NOMO-1 (cell line): ENCODE data around the gene ENG.
"Not testable (repeated sequence)": the region's sequence is repeated elsewhere in the genome, so short reads cannot be mapped to it uniquely, and the experiment has no call there.

Experiments
- DNase-seq, 2 experiments: peaks; one replicate each; lab custom pipeline; 2025; ENCODE audit not compliant: unreplicated experiment in 2 of 2; lab: John Stamatoyannopoulos, UW

ENG gene

DNA sequence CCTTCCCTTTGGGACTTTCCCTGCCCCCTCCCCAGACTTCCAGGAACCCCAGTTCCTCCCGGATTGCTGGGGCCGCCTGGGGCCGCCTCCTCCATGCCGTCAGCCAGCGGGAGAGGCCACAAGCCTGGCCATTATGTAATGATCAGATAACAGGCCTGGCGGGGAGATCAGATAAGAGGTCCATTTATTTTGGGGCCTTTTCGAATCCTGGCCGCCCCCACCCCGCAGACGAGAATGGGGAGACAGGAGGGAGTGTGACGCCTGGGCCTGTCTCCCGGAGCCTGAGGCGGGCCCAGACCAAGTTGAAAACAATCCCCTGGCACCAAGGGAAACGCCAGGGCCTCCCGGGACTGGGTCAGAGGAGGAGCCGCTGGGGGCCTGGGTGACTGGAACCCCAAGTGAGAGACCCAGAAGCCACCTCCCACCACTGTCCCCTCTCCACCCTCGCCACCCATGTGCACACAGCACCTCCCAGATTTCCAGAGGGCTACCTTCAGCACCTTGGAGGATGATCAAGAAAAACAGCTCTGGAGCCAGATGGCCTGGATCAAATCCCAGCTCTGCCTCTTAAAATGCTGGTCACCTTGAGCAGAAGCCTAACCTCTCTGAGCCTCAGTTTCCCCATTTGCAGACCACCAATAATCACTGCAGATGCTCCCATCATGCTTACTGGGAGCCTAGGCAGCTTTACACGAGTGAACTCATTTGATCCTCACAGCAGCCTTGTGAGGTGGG is 7.8 kb downstream of the ENG start:
- no peak for DNase-seq

GRCh38 chr9:127845619-127846018 is 8.8 kb downstream of the ENG start:
- DNase-seq: not testable (repeated sequence)

DNA sequence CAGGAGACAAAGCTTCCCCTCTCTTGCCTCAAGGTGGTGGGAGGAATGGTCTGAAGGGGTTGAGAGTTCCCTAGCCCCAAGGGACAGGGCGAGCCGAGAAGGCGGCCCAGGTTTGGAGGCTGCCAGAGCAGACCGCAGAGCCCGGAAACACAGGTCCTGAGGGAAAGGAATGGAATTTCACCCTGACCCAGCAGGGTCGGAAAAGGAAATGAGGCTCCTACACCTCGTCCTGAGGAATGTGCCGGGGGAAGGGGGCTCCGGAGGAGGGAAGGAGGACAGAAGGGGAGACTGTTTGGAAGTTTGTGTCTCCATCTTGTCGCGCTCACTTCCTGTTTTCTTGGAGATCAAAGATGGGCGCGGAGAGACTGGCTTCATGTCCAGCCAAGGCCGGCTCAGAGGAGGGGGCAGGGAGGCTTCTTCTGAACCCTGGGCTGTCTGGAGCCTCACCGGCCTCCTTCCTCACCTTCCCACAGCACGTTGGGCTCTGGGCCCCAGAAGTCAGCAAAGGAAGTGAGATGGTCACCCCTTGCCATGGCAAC is 9.6 kb downstream of the ENG start:
- DNase-seq: no peak

- no peak for DNase-seq
These were observed 13.2 kb downstream of the ENG start for GRCh38 chr9:127841087-127841835.

DNA sequence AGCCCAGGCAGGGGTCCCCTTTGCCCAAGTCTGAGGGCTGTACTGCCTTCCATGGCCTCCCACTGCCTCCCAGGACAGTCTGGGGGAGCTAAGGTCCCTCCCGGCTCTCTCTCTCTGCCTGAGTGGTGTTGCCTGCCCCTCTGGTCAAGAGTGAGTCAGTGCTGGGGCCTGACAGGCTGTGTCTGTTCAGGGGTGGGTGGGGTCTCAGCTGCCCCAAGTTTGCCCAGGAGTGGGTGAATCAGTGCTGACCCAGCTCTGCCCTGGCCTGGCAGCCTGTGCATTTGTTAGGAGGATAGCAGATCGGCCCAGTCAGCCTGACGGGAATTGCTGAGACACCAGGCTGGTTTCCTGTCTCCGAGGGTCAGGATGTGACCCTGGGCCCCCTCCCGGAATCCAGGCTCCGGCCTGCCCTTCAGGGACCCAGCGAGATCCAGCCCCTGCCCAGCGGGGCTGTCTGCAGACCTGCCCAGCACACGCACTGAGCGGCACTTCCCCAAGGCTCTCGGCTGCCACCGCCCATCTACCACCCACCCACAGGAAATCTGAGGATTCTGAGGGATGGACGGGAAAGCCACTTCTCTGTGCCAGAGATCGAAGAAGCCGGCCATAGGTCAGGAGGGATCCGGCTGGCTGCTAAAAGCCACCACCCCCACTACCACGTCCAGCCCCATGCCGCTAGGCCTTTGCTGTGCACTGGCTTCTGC is 15.9 kb downstream of the ENG start:
- DNase-seq: no peak

GRCh38 chr9:127837346-127837745 is 17.1 kb downstream of the ENG start:
- no peak for DNase-seq

DNA sequence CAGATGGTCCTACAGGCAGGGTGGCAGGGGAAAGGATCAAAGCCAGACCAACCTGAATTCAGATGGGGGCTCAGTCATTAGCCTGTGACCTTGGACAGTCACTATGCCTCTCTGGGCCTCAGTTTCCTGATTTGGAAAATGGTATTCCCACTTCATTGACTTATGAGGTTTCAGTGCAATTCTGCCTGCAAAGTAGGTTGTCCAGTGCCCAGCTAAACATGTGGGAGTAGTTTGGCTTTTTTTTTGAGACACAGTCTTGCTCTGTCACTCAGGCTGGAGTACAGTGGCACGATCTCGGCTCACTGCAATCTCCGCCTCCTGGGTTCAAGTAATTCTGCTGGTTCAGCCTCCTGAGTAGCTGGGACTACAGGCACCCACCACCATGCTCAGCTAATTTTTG is 17.9 kb downstream of the ENG start:
- not testable (repeated sequence) for DNase-seq

DNA sequence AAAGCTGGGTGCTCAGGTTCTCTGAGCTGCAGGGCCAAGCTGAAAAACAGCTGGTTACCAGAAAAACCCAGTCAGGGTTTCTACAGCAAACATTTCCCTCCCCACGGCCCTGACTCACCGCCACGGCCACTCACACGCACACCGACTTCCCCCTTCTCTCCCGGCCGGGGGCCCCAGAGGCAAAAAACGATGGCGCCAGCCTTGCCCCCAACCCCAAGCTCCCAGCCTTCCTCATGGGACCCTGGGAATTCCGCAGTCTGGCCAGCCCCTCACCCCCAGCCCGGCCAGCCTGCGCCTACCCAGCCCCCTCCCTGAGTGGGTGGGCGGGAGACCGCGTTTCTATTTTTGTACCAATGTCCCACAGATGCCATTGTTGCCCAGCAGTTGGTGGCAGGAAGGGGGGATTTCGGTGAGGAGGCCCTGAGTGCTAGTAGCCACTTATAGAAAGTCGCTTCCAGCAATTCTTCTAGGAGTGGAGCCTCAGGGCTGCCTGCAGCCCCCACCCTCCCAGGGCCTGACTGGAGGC is 18.4 kb downstream of the ENG start:
- DNase-seq: peak; percentile 69 to 77

- DNase-seq: peak; percentile 64 to 90
These were observed 20.9 kb downstream of the ENG start for GRCh38 chr9:127833555-127833954.

DNA sequence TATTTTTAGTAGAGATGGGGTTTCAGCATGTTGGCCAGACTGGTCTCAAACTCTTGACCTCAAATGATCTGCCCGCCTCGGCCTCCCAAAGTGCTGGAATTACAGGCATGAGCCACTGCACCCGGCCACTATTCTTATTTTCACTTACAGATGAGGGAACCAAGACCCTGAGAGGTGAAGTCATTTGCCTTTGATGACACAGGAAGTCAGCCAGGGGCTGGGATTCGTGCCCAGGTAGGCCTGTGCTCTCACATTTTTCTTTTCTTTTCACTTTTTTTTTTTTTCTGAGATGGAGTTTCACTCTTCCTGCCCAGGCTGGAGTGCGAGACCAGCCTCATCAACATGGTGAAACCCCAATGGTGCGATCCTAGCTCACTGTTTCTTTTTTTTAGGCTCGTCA is 22.2 kb downstream of the ENG start:
- DNase-seq: no peak

DNA sequence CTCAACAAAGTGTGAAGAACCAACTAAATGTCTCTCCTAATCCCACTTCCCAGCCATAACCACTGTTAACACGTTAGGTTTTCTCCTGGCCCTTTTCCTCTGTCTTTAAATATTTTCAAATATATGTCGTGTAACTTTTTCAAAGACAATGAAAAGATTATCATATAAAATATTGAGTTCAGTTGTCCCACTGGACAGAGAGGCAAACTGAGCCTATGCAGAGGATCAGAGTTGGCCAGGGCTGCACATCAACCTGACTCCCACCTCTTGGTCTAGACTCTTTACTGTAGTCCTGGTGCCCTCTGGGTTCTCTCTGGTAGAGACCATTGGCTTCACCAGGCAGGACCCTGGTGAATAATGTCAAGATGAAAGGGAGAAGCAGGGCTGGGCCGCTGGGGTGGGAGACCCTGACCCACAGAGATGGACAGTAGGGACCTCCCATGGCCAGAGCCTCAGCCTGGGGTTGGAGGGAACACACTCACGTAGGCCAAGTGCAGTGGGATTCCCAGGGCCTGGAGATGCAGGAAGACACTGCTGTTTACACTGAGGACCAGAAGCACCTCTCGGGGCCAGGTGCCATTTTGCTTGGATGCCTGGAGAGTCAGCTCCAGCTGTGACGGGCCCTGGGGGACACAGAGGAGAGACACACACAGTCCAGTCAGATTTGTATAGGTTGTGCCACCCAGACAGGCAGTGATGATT is 25.1 kb downstream of the ENG start:
- no peak for DNase-seq

DNA sequence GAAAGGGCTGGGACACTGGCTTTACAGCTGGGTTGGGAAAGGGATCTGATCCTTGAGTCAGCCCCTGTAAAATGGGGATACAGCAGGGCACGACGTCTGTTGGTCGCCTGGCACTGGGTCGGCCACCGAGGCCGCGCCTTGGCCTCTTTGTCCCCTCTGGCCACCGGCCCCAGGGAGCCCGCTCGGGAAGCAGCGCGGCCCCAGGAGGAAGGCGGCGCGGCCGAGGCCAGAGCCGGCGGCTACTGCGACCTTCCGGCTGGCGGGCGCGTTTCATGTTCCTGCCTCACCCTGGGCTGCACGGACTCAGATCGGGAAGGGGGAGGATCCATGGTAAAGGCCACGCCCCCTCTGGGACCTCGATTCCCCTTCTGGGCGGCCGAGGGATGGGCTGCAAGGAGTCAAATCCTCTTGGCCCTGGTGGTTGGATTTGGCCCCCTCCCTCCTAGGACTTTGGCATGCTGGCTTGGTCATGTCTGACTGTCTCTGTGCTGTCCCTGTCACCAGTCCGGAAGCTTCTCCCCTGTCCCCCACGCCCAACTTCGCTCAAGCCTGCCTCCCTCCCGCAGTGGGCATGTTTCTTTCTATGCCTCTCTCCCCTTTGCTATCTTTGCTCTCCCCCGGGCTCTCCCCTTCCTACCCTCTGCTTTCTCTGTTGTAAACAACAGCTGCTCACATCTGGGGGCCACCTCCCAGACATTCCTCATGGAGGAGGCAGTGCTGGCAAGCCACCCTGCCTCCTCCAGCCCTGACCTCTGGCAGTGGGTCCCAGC is 26.0 kb downstream of the ENG start:
- DNase-seq: no peak

DNA sequence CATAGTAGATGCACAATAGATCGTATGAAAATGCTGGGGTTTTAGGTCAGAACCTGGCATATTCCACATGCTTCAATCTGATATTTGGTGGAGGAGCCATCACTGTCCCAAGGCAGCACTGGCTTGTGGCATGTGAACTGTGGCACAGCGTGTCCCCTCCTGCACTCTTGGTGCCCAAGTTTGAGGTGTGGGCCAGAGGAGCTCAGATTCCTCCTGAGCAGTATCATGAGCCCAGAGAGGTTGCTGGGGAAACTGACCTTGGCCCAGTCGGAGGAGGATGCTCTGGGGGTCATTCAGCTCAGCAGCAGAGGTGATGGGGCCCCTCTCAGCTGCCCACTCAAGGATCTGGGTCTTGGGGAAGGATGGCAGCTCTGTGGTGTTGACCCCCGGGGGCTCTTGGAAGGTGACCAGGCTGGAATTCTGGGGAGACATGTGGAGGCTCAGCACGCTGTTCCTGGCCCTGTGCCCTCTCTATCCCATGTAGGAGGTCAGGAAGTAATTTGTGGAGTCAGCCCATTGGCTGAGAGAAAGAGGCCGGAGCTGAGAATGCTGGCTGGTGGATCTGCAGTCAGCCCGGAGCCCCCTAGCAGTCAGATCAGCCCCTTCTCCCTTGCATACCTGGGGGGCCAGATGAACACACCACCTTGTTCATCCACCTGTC is 28.1 kb downstream of the ENG start:
- no peak for DNase-seq

DNA sequence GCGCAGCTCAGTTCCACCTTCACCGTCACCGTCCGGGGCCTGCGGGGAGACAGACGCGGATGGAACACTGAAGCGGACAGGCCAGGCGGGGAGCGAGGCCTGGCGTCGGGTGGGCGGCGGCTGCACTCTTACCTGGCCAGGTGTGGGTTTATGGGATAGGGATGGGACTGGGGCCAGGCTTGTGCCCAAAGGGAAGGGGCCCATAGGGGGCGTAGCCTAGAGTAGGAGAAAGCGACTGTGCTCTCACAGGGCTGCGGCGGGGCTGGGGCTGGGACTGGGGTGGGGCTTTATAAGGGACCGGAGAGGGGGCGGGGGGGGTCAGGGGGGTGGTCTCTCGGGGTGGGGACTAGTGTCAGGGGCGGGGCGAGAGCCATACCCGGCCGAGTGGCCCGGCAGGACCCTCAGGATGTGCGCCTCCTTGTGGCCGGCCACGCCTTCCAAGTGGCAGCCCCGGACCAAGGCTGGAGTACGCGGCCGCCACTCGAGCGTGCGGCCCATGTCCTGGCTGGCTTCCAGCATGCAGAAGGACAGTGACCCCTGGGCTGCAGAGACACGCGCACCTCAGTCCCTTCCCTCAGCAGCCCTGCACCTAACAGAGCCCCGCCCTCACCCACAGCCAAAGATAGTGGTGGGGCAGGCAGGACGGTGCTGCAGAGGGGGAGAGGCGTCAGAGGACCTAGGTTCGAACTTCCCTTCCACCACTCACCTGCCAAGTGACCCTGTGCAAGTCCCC is 29.0 kb downstream of the ENG start:
- DNase-seq: no peak

DNA sequence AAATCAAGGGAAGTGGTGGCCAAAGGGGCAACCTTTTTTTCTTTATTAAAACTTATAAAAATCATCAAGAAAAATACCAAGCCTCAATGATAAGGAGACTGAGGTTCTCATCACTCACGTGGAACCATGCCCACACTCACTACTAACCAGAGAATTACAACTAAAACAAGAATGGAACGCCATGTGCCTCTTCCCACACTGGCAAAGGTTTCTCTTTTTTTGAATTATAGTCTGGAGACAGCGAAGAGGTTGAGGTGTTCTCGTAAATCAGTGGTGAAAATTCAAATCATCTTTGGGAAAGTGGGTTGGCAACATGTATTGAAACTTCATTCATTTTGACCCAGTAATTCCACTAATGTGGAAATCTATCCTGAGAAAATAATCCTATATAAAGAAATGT is 32.4 kb downstream of the ENG start:
- DNase-seq: no peak

DNA sequence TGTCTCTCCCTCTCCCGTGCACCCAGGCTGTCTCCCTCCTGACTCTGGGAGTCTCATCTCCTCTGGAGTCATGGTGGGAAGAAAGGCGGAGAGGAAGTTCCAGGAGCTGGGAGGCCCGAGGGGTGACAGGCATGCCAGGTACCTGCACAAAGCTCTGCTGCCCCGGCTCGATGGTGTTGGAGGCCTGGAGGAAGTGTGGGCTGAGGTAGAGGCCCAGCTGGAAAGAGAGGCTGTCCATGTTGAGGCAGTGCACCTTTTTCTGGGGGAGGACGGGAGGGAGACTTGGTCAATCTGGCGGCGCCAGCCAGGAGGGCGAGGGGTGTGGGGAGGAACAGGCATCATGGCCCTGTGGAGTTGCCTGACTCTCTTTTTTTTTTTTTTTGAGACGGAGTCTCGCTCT is 35.9 kb downstream of the ENG start:
- DNase-seq: no peak

DNA sequence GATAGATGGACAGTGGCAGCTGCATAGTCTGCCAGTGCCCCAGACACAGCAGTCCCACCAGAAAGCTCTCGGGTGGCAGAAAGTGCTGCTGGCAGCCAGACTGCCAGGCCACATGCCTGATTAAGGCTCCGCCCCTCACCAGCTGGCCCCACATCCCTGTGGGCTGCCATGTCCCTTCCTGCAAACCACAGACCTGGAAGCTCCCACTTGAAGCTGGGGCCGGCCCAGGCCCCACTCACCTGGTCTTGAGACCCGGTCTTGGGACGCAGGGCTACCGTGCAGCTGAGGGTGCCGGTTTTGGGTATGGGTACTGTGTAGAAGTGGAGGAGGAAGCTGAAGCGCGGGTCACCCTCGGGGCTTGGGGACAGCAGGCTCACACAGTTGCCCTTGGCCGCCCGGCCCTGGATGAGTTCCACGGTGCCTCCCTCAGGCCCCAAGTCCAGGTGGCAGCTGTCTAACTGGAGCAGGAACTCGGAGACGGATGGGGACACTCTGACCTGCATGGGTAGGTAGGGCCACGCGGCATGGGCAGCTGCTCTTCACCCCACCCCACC is 36.5 kb downstream of the ENG start:
- DNase-seq: no peak

DNA sequence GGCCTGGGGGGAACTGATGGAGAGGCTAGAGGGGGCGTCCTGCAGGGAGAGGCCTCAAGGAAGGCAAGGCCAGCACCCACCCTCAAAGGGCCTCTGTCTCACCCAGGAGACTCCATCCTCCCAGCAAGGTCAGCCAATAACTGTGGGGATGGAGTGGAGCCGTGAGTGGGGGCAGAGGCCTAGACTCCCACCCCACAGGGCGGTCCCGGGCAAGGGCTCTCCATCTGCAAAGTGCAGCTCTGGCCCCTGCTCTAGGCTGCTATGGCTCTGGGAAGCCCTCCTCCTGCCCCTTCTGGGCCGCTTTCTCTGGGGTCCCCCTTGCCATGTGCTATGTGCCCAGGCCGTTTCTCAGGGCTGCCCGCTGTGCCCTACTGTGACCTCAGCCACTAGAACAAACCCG is 37.7 kb downstream of the ENG start:
- DNase-seq: no peak

DNA sequence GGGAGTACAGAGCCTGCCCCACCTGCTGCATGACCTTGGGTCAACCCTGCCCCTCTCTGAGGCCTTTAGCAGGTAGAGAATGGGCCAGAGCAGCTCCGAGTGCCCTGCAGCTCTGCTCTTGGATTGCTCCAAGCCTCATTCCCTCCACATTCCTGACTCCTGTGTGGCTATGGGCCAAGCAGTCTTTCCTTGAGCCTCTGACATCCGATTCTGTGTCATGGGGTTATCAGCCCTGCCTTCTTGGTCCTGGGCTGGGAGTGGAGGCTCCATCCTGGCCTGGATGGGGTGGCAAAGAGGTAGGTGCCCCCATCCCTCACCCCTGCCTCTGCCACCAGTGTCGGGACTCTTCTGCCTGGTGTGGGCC is 38.1 kb downstream of the ENG start:
- DNase-seq: no peak
